T-helper 2 cell treated with Interferon-gamma antibody and Interleukin-4, amounts not matched to agents 100 ng/mL and 5 ng/mL, for 36 hours (primary cell): ENCODE data around the gene PLA1A. TPM values are rescaled to one million over a fixed set of nuclear protein-coding genes. Genes with fewer than 3 reads are reported as not detected.

ENCODE experiments used
- intact Hi-C: fragments of 100-400 bp; cut with micrococcal nuclease; formaldehyde crosslinking; loops from one replicate; pipeline ENCODE4 v1.15.1; 2023
- total RNA-seq: library from RNA; stranded (reverse); gene quantifications from 2 replicates; pipeline ENCODE4 v1.2.3, GENCODE V29; 2022

Gene PLA1A
- total RNA-seq, 1 donor from 2014 or later, result not detected

DNA sequence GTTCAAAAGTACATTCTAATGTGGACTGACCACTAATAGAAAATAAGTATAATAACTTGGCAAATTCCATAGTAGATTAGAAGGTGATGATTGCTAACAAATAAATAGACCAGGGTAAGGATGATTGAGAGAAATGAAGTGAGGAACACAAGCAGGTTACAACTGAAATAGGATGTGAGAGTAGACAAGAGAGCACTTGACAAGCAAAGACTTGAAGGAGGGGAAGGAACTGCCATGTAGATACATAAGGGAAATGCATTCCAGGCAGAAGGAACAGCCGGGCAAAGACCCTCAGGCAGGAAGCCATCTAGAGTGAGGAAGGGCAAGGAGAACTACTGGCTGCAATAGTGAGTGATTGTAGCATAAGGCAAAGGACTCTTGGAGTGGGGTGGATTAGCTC lies 5.0 kb downstream of the PLA1A start:
- intact Hi-C loops, result no loop called here

DNA sequence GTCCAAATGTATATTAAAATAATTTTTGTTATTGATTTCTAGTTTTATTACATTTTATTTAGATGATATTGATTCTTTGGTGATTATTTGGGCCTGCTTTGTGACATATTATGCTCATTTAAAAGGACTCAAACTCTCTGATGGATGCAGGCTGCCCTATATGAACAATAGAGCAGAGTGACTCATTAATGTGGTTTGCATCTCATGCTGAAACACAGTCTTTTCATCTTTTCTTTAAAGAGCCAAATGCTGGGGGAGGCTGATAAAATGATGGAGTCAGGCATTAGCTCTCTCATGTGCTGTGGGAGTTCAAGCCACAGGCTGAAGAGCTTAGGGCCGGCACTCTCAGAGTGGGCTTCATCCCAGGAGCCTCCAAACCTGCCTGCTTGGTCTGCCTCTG lies 7.2 kb downstream of the PLA1A start:
- intact Hi-C loops, result no loop called here

DNA sequence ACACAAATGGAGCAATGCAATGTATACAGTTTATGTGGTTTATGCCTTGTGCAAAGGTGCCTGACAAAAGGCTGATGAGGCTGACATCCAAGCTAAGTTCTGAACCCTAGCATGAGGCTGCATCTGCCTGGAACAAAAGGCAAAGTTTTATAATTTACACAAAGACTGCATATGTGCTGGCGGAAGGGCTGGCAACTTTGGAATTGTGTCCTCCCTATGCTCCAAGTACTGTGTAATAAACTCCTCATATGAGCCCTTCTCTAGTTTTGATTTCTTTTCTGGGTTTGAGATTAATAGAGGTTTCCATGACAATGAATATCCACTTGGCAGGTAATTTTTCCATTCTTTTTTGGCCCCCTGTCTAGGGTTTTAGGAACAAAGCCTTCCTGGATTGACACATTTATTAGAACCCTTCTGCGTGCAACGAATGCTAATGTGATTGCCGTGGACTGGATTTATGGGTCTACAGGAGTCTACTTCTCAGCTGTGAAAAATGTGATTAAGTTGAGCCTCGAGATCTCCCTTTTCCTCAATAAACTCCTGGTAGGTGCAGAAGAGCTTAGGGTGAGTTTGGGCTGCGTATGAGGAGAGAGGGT lies 10.8 kb downstream of the PLA1A start:
- intact Hi-C loops, result no loop called here

DNA sequence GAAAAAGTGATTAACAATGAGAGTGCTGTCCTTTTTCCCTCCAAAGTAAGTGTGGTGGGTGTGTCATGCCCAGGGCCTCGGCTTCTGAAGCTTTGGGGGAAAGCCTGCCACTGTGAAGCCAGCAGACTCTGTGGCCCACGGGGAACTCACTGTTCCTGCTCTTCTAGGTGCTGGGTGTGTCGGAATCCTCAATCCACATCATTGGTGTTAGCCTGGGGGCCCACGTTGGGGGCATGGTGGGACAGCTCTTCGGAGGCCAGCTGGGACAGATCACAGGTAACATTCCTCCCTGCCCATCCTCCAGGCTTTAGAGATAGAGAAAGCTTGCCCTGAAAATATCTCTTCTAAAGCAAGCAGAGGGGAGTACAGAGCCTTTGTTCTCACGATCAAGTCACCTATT lies 11.6 kb downstream of the PLA1A start:
- intact Hi-C loops, result no loop called here

DNA sequence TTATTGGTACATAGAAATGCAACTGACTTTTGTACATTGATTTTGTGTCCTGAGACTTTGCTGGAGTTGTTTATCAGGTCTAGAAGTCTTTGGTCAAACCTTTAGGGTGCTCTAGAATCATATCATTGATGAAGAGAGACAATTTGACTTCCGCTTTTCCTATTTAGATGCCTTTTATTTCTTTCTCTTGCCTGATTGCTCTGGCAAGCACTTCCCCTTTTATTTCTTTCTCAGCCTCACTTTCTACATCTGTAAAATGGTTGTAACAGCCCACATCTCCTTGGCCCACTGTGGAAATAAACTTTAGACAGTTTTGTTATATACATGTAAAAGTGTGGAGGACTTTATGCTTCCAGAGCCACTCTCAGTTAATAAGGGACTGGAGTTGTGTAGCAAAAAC lies 14.0 kb downstream of the PLA1A start:
- intact Hi-C loops, result no loop called here

DNA sequence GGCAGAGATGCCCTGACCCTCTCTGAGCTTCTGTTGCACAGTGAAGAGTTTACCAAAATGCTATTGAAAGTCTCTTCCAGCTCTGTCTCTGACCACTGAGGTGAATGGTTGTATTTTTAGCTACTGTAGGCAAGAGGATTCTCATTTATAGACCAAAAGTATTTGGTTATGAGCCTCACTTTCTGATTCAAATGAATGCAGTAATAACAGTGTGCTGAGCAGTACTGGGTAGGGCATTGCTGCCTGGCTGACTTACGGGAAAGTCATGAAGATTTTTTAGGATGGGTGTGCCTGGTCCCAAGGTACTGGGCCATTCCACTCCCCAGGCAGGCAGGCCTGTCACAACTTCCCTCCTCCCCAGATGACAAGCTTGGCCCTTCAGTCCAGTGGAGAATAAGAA lies 15.5 kb downstream of the PLA1A start:
- intact Hi-C loops, result no loop called here

DNA sequence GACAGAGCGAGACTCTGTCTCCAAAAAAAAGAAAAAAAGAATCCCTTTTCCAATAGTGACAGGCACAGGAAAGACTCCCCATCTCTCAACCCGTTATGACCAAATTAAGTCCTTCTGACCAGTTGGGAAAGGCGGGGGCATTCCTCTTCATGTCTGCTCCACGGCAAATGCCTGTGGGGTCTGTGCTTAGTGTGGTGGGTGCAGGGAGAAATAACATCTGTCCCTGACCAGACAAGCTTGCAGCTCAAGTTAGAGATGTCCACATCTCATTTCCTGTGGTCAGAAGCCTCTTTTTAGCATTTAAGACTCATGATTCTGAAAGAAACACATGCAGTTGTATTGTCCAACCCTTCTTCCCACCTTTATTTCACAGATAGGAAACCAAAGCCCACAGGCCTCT lies 16.2 kb downstream of the PLA1A start:
- intact Hi-C loops, result no loop called here

DNA sequence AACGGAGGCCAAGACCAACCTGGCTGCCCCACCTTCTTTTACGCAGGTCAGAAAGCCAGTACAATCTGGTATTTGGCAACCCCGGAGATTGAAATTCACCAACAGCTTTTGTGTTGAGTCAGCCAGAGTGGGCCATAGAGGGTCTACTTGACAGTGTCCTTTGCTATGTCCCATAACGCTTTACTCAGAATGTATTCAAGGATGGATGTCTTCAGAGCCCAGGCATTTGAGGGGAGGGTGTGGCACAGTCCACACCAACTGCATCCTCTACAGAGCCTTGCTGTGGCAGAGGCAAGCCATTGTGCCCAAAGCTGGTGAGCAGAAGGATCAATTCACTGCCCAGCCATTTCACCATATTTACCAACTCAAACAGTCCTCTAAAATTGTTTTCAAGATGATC lies 18.4 kb downstream of the PLA1A start:
- intact Hi-C loops, result no loop called here

DNA sequence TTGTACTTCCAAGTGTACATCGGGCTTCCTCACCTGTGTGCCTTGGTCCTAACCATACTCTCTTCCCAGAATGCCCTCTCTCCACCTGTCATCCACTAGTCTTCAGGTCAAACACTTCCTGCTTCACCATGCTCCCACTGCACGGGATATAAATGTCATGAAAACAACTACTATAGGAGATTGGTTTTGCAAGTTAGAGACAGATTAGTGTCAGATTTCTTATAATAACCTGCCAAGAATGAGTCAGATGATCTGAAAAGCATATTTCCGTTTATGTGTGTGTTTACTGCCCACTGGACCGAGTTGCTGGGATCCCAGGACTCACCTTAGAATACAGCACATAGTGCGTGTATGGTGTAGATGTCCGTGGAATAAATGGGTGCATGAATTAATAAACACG lies 21.4 kb downstream of the PLA1A start:
- intact Hi-C loops, result no loop called here

DNA sequence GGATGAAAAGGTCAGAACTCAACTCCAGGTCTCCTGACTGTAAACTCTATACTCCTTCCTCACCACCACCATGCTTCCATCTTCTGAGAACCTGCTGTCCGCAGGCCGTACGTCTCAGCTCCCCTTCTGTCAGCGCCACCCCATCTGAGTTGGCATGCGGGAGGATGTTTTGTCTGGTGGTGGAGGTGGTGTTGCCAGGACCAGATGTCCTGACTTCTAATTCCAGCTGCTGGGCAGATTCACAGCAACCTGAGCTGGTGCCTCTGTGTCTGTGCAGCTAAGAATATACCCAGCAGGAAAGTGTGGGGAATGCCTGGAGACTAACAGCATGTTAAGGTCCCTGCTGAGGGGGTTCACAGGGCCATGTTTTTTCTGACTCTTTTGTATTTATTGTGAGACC lies 23.2 kb downstream of the PLA1A start:
- intact Hi-C loops, result no loop called here

DNA sequence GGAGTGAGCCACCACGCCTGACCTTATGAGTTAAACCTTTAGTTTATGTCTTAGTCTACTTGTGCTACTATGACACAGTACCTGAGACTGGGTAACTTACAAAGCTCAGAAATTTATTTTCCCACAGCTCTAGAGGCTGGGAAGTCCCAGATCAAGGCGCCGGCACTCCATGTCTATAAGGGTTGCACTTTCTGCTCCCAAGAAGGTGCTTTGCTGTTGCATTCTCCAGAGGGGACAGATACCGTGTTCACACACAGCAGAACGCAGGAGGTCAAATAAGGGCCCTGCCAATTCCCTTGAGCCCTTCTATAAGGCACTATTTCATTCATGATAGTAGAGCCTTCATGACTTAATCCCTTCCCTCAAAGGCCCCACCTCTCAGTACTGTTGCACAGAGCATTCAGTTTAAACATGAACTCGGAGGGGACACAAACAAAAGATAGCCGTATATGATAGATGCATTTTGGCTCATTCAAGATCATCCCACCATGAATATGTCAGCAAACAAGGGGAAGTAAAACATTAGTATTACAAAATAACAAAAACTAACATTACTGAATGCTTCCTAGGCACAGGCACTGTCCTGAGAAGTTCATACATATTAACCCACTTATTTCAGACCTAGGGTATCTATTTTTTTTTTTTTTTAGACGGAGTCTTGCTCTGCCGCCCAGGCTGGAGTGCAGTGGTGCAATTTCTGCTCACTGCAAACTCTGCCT lies 26.5 kb downstream of the PLA1A start:
- intact Hi-C loops, result no loop called here

DNA sequence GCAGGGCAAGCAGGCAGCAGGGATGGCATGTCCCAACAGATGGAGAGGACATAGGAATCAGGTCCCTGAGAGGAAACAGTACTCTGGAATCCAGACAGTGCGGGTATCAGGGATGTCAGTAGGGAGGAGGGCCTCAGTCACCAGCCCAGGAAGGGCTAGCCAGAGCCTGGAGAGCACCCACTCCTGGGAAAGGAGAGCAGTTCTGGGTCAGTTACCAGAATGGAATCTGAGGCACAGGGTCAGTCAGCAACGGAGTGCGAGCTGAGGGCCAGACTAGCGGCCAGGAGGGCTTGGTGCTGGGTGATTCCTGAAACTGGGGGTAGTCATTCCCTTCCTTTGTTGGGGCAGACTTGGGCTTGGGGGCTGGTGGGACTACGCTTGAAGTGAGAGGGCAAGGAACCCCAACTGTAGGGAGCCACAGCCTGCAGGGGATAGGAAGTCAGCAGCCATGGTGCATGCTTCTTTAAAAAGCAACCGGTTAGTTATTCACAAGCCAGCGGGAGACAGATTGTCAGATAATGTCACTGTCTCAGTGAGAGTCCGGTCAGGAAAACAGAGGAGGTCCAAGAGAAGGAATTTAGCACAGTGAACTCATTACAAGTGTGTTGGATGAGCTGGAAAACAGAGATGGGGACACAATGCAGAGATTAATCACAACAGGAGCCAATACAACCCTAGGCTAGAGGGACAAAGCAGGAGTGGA lies 27.9 kb downstream of the PLA1A start:
- intact Hi-C loops, result no loop called here

DNA sequence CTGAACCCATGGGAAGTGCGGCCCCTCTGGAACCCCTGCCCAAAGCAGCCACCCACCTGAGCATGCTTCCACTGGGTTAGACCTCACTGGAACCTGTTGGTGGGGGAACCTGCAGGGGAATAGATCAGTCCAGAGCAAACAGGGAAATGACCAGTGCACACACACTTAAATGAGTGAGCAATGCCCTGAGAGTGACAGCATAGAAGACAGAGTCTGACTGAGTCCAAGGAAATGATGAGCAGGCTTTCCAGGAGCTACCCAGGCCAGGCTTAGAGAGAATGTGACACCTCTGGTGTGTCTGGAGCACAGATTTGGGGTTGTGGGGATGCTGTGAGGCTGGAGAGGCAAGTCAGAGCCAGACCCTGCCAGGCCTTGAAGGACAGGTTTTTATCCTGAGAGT lies 28.5 kb downstream of the PLA1A start:
- intact Hi-C loops, result no loop called here

DNA sequence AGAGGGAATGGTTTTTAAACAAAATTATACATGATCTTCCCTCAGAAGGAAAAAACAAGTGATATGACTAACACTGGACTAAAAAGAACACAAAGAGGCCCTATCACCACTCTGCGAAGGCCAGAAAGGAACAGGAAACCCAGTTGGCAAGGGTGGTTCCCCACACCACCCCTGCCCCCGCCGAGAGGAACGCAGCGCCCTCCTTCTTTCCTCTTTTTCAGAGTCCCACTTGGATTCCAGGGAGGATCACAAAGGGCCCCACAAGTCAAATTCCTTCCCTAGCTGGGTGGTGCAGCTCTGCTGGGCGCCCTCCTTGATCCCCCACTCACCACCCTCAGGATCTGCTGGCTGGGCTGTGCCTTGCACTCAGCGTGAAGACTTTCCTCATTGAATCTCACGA lies 29.8 kb downstream of the PLA1A start:
- intact Hi-C loops, result no loop called here

DNA sequence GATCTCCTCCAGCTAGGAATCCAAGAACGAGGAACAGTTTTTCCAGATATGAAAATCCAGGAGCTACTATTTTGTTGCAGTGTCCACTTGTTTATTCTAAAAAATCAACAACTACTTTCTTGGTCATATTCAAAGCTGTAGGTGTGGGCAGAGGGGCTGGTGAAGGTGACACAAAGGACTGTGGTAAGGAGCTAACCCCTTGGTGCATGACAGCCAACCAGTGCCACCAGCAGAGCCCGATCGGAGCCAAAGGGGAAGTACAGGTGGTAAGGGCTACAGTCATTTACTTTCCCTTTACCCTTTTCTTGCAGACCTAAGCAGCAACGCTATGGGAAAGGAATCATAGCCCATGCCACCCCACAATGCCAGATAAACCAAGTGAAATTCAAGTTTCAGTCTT lies 30.7 kb downstream of the PLA1A start:
- intact Hi-C loops, result no loop called here

DNA sequence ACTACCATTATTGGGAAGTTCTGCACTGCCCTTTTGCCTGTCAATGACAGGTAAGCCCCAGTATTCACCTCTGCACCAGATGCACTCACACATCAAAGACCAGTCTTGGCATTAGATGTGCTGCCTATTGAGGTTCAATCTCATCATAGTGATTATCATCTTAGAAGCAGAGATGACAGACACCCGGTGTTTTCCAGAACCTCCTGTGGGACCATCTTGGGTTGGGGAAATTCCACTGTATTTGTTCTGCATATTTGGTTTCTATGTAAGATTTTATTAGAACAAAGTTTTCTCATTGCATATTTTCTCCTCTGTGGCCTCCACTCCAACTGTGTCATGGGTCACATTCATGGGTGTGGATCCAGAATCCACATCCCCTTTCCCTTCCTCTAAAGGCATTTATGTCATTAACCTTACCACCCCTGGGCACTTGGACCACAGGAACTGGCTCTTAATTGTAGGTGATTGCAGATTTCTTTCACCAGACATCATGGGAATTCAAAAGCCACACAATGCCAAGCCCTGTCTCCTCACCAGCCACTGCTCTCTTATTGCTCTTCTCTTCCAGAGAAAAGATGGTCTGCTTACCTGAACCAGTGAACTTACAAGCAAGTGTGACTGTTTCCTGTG lies 31.2 kb downstream of the PLA1A start:
- intact Hi-C loops, result loop anchor here (1.0 kb wide), 1 partner anchor 8 kb away; no protein-coding TSS in a partner anchor

DNA sequence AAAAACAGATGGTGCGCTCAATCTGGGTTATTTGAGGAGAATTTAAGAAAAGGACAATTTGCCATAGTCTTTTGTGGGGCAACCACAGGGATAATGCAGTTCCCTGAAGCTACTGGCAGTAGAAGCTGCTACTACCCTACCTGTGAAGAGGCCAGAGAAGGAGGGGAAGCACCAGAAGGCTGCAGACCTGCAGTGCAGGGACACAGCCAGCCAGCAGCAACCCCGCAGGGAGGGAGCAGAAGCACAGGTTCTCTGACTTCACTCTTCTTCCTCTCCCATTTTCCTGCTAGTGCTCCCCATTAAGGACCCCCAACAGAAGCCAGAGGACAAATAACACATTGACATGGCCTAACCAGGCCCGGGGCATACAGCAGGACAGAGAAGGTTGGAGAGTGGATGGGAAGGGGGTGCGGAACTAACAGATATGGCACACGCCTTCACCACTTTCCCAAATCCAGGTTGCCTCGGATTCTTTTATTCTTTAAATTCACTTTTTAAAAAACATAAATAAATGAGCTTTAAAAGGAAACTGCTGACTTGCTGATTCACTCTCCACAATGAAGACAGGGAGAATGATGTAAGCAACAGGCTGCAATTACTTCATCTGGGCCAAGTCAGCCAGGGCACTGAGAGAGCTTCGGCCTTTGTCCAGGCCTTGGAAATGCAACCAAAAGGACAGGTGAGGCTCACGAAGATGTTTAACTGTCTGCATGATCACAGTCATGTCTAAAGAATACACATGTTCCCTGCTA lies 32.6 kb downstream of the PLA1A start:
- intact Hi-C loops, result no loop called here

DNA sequence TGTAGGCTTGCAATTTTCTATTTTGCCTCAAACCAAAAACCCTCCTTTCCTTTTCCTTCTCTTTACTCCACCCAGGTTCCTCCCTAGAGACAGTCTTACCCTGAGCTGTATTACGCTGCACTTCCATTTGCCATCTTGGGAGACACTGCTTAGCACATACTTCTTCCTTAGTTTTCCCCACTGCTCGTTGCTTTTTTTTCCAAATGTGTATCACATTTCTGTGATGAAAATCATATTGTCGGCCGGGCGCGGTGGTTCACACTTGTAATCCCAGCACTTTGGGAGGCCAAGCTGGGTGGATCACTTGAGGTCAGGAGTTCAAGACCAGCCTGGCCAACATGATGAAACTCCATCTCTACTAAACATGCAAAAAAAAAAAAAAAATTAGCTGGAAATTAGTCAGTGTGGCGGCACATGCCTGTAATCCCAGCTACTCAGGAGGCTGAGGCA lies 33.2 kb downstream of the PLA1A start:
- intact Hi-C loops, result no loop called here

DNA sequence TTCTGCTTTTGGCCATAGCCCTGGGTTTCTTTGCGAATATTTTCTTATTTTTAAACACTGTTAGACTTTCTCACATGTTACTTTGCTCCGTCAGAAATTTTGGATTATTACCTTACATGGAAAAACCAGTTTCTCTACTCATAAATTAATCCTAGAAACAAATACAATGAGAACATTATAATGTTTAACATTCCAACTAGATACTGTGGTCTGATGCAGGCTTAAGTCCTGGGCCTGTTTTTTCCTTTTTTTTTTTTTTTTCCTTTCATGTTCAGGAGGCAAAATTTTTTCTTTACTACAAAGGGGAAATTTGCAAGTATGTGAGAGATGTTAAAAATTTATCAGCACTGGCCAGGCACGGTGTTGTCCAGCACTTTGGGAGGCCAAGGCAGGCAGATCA lies 33.8 kb downstream of the PLA1A start:
- intact Hi-C loops, result no loop called here

DNA sequence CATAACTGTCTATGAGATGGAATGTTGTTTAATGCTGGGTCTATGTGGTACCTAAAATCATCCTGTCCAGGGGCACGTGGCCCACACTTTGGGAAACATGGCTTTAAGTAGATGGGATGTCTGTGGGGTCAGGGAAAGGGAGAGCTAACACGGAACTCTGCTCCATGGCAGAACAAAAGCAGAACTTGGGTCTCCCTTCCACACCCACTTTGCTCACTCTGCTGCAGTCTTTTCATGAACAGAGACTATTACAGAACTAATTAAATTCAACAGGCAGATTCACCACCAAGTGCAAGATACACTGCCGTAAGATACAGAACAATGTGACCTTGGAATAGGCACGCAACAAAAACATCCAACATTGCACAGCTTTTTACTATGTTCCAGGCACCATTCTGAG lies 34.5 kb downstream of the PLA1A start:
- intact Hi-C loops, result no loop called here

DNA sequence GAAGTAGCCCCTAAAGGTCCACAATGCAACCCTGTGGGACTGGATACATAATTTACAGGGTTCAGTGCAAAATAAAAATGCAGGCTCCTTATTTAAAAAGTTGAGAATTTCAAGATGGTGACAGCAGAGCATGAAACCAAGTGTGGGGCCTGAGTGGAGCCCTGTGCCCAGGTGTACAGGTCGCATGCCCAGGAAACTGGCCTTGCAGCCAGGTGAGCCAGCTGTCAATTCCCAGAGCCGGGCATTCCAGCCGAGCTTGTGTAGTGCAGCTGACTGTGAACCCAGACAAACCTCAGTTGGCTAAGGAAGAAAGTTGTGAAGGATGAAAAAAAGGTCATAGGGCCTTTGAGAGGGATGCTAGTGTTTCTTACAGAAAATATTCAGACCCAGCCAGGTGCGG lies 35.1 kb downstream of the PLA1A start:
- intact Hi-C loops, result no loop called here
